ENCODE data around the gene GBF1. TPM values are rescaled to one million over a fixed set of nuclear protein-coding genes. Genes with fewer than 3 reads are reported as not detected.
A peak's percentile ranks its signal among the peaks of the same experiment; 100 is the strongest.

GBF1 gene
- total and polyA plus RNA-seq, 8 donors, result 5.7 to 47.3 (median 21.9) TPM

GRCh38 chr10:102313221-102313896 lies 68.0 kb downstream of the GBF1 start:
- intact Hi-C loops (cut with DNase I; ENCODE audit: low total_unique reads), result no loop called here
- Histone ChIP-seq H3K4me3 (no peak overlapping the region), H3K4me1 (peaks cover 6 to 50% (median 39%) of the 10 kb centered on the region in 4 donors), H3K27me3 (no peaks in the 10 kb centered on the region), H3K36me3 (peaks cover 0 to 10% (median 0%) of the 10 kb centered on the region in 4 donors), H3K27ac (peak overlapping the region in 2 of 5 donors; percentile 13 to 27), H3K9me3 (no peaks in the 10 kb centered on the region)
- TF ChIP-seq POLR2A (IDR thresholded peaks at IDR 0.05) (no peak), POLR2AphosphoS5 (IDR thresholded peaks at IDR 0.05) (no peak), EP300 (IDR thresholded peaks at IDR 0.05) (no peak), CTCF (IDR thresholded peaks at IDR 0.05) (no peak)
- DNase-seq, result no peak
- 56 to 66% (median 62%) methylated on average over 8 of the region's 8 CpGs for WGBS, 5 donors

GRCh38 chr10:102314801-102315200 lies 69.5 kb downstream of the GBF1 start:
- H3K4me3 ChIP-seq, result no peak overlapping the region
- DNase-seq, result no peak
- intact Hi-C loops (cut with DNase I; ENCODE audit: low total_unique reads), result no loop called here
- H3K36me3 ChIP-seq, result peaks cover 0 to 10% (median 0%) of the 10 kb centered on the region in 4 donors
- no peak overlapping the region for H3K27ac ChIP-seq
- H3K9me3 ChIP-seq, result no peaks in the 10 kb centered on the region
- H3K27me3 ChIP-seq, result no peaks in the 10 kb centered on the region
- H3K4me1 ChIP-seq, result peaks cover 6 to 40% (median 35%) of the 10 kb centered on the region in 4 donors
- 96 to 100% (median 97%) methylated on average over 1 of the region's 1 CpG for WGBS, 5 donors
- TF ChIP-seq POLR2A (IDR thresholded peaks at IDR 0.05) (no peak), CTCF (IDR thresholded peaks at IDR 0.05) (no peak), EP300 (IDR thresholded peaks at IDR 0.05) (no peak), POLR2AphosphoS5 (IDR thresholded peaks at IDR 0.05) (no peak)

- intact Hi-C loops (cut with DNase I; ENCODE audit: low total_unique reads), result no loop called here
- peaks cover 0 to 10% (median 0%) of the 10 kb centered on the region in 4 donors for H3K36me3 ChIP-seq
- 84 to 93% (median 91%) methylated on average over 1 of the region's 1 CpG for WGBS, 5 donors
These were observed 71.1 kb downstream of the GBF1 start for GRCh38 chr10:102316421-102316820.

GRCh38 chr10:102322914-102323313 lies 77.6 kb downstream of the GBF1 start:
- Histone ChIP-seq H3K9me3 (no peaks in the 10 kb centered on the region), H3K4me3 (no peak overlapping the region), H3K27me3 (no peaks in the 10 kb centered on the region), H3K4me1 (peaks cover 0 to 29% (median 10%) of the 10 kb centered on the region in 4 donors), H3K27ac (no peak overlapping the region), H3K36me3 (peaks cover 0 to 9% (median 0%) of the 10 kb centered on the region in 4 donors)
- no peak for DNase-seq
- intact Hi-C loops (cut with DNase I; ENCODE audit: low total_unique reads), result no loop called here
- WGBS, 5 donors, result 72 to 92% (median 84%) methylated on average over 2 of the region's 2 CpGs
- no peak for TF ChIP-seq POLR2A (IDR thresholded peaks at IDR 0.05)
- TF ChIP-seq POLR2AphosphoS5 (IDR thresholded peaks at IDR 0.05), result no peak
- TF ChIP-seq CTCF (IDR thresholded peaks at IDR 0.05), result no peak
- no peak for TF ChIP-seq EP300 (IDR thresholded peaks at IDR 0.05)

More at GRCh38 chr10:102316421-102316820, 71.1 kb downstream of the GBF1 start:
- H3K9me3 ChIP-seq, result no peaks in the 10 kb centered on the region
- H3K4me3 ChIP-seq, result no peak overlapping the region
- peaks cover 0 to 25% (median 20%) of the 10 kb centered on the region in 4 donors for H3K4me1 ChIP-seq
- no peaks in the 10 kb centered on the region for H3K27me3 ChIP-seq
- H3K27ac ChIP-seq, result no peak overlapping the region
- no peak for DNase-seq
- TF ChIP-seq CTCF (IDR thresholded peaks at IDR 0.05) (no peak), POLR2A (IDR thresholded peaks at IDR 0.05) (no peak), POLR2AphosphoS5 (IDR thresholded peaks at IDR 0.05) (no peak)

Measured in stomach (tissue), 9 donors.